GM12878 (cell line): ENCODE data around the gene EHD4.

Source experiments
- BCL3 ChIP-seq: IDR thresholded peaks from 2 replicates; pipeline ENCODE4 v1.6.1; 2011; ENCODE audit warnings: borderline replicate concordance, low read depth, mild to moderate bottlenecking, moderate library complexity, low read length; ENCODE audit not compliant: insufficient read depth, poor library complexity, severe bottlenecking
- MEF2B ChIP-seq: fragments of 450-650 bp; IDR thresholded peaks from 2 replicates; pipeline ENCODE4 v1.6.1; 2018; ENCODE audit warnings: mild to moderate bottlenecking, moderate library complexity; ENCODE audit not compliant: partially characterized antibody, poor library complexity, severe bottlenecking
- POLR2AphosphoS5 ChIP-seq: IDR thresholded peaks from 2 replicates; pipeline ENCODE4 v1.6.1; 2011; ENCODE audit warnings: mild to moderate bottlenecking, low read length, inconsistent platforms
- RAD21 ChIP-seq: IDR thresholded peaks from 2 replicates; pipeline ENCODE4 v1.6.1; 2011; ENCODE audit warnings: mild to moderate bottlenecking, low read depth, low read length, moderate library complexity; ENCODE audit not compliant: insufficient read depth
- ZNF24 ChIP-seq: fragments of 450-650 bp; IDR thresholded peaks from 2 replicates; pipeline ENCODE4 v1.6.1; 2017; ENCODE audit warnings: antibody characterized with exemption, mild to moderate bottlenecking
- TF ChIP-seq, protein P1 (sequence below), 3 experiments: IDR thresholded peaks in 2 of 3; conservative IDR thresholded peaks in 1 of 3; 2 replicates each; pipeline ENCODE4 v1.5.1; 2011; ENCODE audit warnings: low read depth in 3 of 3, low read length in 3 of 3, mild to moderate bottlenecking in 3 of 3, control low read depth in 2 of 3, moderate library complexity in 2 of 3, inconsistent platforms in 1 of 3, mixed read lengths in 1 of 3; ENCODE audit not compliant: control insufficient read depth in 2 of 3, insufficient read depth in 1 of 3; ENCODE audit errors: extremely low read depth in 1 of 3
- TF ChIP-seq, protein P2 (sequence below): IDR thresholded peaks from 2 replicates; pipeline ENCODE4 v1.6.1; 2012; ENCODE audit warnings: mild to moderate bottlenecking, low read depth, low read length

- TF ChIP-seq POLR2AphosphoS5: 0 out of 2 replicates have a peak, but pooled peaks have one; percentile 20
- TF ChIP-seq BCL3: no peak
- TF ChIP-seq, protein P1, sequence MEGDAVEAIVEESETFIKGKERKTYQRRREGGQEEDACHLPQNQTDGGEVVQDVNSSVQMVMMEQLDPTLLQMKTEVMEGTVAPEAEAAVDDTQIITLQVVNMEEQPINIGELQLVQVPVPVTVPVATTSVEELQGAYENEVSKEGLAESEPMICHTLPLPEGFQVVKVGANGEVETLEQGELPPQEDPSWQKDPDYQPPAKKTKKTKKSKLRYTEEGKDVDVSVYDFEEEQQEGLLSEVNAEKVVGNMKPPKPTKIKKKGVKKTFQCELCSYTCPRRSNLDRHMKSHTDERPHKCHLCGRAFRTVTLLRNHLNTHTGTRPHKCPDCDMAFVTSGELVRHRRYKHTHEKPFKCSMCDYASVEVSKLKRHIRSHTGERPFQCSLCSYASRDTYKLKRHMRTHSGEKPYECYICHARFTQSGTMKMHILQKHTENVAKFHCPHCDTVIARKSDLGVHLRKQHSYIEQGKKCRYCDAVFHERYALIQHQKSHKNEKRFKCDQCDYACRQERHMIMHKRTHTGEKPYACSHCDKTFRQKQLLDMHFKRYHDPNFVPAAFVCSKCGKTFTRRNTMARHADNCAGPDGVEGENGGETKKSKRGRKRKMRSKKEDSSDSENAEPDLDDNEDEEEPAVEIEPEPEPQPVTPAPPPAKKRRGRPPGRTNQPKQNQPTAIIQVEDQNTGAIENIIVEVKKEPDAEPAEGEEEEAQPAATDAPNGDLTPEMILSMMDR (IDR thresholded peaks at IDR 0.05 in 2 of 3, conservative IDR thresholded peaks at IDR 0.05 in 1 of 3; ENCODE audit: control insufficient read depth in 2 of 3, extremely low read depth in 1 of 3, insufficient read depth in 1 of 3, low read depth in 3 of 3, low read length in 3 of 3): no peak
- TF ChIP-seq, protein P2, sequence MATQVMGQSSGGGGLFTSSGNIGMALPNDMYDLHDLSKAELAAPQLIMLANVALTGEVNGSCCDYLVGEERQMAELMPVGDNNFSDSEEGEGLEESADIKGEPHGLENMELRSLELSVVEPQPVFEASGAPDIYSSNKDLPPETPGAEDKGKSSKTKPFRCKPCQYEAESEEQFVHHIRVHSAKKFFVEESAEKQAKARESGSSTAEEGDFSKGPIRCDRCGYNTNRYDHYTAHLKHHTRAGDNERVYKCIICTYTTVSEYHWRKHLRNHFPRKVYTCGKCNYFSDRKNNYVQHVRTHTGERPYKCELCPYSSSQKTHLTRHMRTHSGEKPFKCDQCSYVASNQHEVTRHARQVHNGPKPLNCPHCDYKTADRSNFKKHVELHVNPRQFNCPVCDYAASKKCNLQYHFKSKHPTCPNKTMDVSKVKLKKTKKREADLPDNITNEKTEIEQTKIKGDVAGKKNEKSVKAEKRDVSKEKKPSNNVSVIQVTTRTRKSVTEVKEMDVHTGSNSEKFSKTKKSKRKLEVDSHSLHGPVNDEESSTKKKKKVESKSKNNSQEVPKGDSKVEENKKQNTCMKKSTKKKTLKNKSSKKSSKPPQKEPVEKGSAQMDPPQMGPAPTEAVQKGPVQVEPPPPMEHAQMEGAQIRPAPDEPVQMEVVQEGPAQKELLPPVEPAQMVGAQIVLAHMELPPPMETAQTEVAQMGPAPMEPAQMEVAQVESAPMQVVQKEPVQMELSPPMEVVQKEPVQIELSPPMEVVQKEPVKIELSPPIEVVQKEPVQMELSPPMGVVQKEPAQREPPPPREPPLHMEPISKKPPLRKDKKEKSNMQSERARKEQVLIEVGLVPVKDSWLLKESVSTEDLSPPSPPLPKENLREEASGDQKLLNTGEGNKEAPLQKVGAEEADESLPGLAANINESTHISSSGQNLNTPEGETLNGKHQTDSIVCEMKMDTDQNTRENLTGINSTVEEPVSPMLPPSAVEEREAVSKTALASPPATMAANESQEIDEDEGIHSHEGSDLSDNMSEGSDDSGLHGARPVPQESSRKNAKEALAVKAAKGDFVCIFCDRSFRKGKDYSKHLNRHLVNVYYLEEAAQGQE: no peak
- TF ChIP-seq MEF2B: no peak
- TF ChIP-seq RAD21: no peak
- no peak for TF ChIP-seq ZNF24
Measured at GRCh38 chr15:41968701-41969100, 3.7 kb downstream of the EHD4 start.
